ENCODE data around the gene ILDR2.

GRCh38 chr1:166875734-166876539, 99.4 kb downstream of the ILDR2 start, which contains the start of gene TADA1:
- TF ChIP-seq EZH2 (IDR thresholded peaks at IDR 0.05; ENCODE audit: insufficient read depth, poor library complexity, severe bottlenecking): no peak
- TF ChIP-seq EZH2phosphoT487 (IDR thresholded peaks at IDR 0.05; ENCODE audit: insufficient read depth, low read depth): no peak

Data from GM23248 (cell line).